K562 (cell line): ENCODE data around the gene SACS. TPM values are rescaled to one million over a fixed set of nuclear protein-coding genes. Genes with fewer than 3 reads are reported as not detected.

ENCODE experiments used
- ATAC-seq: fragments of 200-7000 bp; cut with Tn5 transposase; 3 replicates; pipeline ENCODE4 v1.9.1; 2020; ENCODE audit warnings: moderate library complexity
- BruUV-seq: library from RNA; stranded (reverse); fragments of 400-500 nt; replicated peaks from 2 replicates; lab custom pipeline; 2021; lab: Mats Ljungman, UMichigan
- CTCF ChIA-PET: fragments of 300-600 bp; formaldehyde crosslinking; extraction: SDS; loops from one replicate; lab custom pipeline; 2021; ENCODE audit warnings: low intra/inter-chr PET ratio; lab: Yijun Ruan, JAX
- POLR2A ChIA-PET: fragments of 300-600, 350-650 bp; sonication (Branson Sonifier 250); formaldehyde crosslinking; extraction: SDS; loops from one replicate; lab custom pipeline; 2021; ENCODE audit warnings: antibody characterized with exemption, inconsistent platforms; lab: Yijun Ruan, JAX
- DNase-seq, 4 experiments: peaks; one replicate each; pipeline versions ENCODE4 v3.0.0 to v3.0.0-alpha.2; 2011 to 2018; ENCODE audit warnings: low spot score in 3 of 4, mixed read lengths in 3 of 4; ENCODE audit errors: extremely low read depth in 1 of 4
- FAIRE-seq: peaks from 2 replicates; lab custom pipeline; 2011; peaks lifted over from hg19 to GRCh38; lab: Jason Lieb, UNC
- H2AFZ ChIP-seq: 2 replicates; pipeline ENCODE4 v1.6.0; 2011; ENCODE audit warnings: low read depth, low read length, control low read depth, inconsistent platforms
- H3K27ac ChIP-seq: fragments of 200-600 bp; 3 replicates; pipeline ENCODE4 v1.8.0; 2011; ENCODE audit warnings: low read depth, mild to moderate bottlenecking, control low read depth, inconsistent platforms, low read length, moderate library complexity, mixed read lengths; ENCODE audit errors: extremely low read depth
- H3K27me3 ChIP-seq, 2 experiments: fragments of 300-600 bp in 1 of 2; 2 replicates in 1 of 2; 3 replicates in 1 of 2; pipeline versions ENCODE4 v1.6.0 to v1.8.0; 2011; ENCODE audit warnings: inconsistent platforms in 2 of 2, low read length in 2 of 2, mild to moderate bottlenecking in 1 of 2, mixed read lengths in 1 of 2, moderate library complexity in 1 of 2; ENCODE audit not compliant: control insufficient read depth in 2 of 2, insufficient read depth in 2 of 2
- H3K36me3 ChIP-seq: fragments of 300-600 bp; 3 replicates; pipeline ENCODE4 v1.8.0; 2011; ENCODE audit warnings: mild to moderate bottlenecking, low read length, inconsistent platforms; ENCODE audit not compliant: control insufficient read depth, insufficient read depth
- H3K4me1 ChIP-seq, 2 experiments: fragments of 200-600 bp in 1 of 2; replicated peaks in 1 of 2; 2 replicates in 1 of 2; 3 replicates in 1 of 2; pipeline versions ENCODE4 v1.5.1 to v1.8.0; 2011; ENCODE audit warnings: inconsistent platforms in 2 of 2, low read length in 2 of 2, mild to moderate bottlenecking in 1 of 2, mixed read lengths in 1 of 2, moderate library complexity in 1 of 2; ENCODE audit not compliant: control insufficient read depth in 2 of 2, insufficient read depth in 2 of 2
- H3K4me2 ChIP-seq: 2 replicates; pipeline ENCODE4 v1.6.1; 2011; ENCODE audit warnings: low read length, control low read depth, inconsistent platforms, mixed read lengths; ENCODE audit not compliant: insufficient read depth
- H3K4me3 ChIP-seq: fragments of 200-600 bp; sonication (generic), shearing (Covaris generic); 2 replicates; pipeline ENCODE4 v1.5.1; 2016; ENCODE audit warnings: control low read depth, inconsistent platforms
- H3K79me2 ChIP-seq: fragments of 200-600 bp; 3 replicates; pipeline ENCODE4 v1.8.0; 2011; ENCODE audit warnings: low read length, inconsistent platforms; ENCODE audit not compliant: control insufficient read depth, insufficient read depth
- H3K9ac ChIP-seq, 2 experiments: 2 replicates each; pipeline versions ENCODE4 v1.6.0 to v1.6.1; 2011; ENCODE audit warnings: low read depth in 2 of 2, low read length in 2 of 2, control low read depth in 1 of 2, inconsistent platforms in 1 of 2, mild to moderate bottlenecking in 1 of 2, mixed read lengths in 1 of 2; ENCODE audit not compliant: insufficient read depth in 1 of 2
- H3K9me1 ChIP-seq: one replicate; pipeline ENCODE4 v1.6.0; 2011; ENCODE audit warnings: inconsistent platforms, mild to moderate bottlenecking, low read length, moderate library complexity; ENCODE audit not compliant: control insufficient read depth, insufficient read depth
- H3K9me3 ChIP-seq: replicated peaks from 2 replicates; pipeline ENCODE4 v1.5.1; 2011; ENCODE audit warnings: low read depth, low read length, inconsistent platforms; ENCODE audit not compliant: control insufficient read depth, insufficient read depth
- H4K20me1 ChIP-seq: replicated peaks from 2 replicates; pipeline ENCODE4 v1.6.1; 2011; ENCODE audit warnings: low read length, inconsistent platforms, mixed read lengths; ENCODE audit not compliant: control insufficient read depth, insufficient read depth
- BACH1 ChIP-seq: fragments of 200-800 bp; sonication (Bioruptor generic); IDR thresholded peaks from 2 replicates; pipeline ENCODE4 v1.6.1; 2016; ENCODE audit warnings: missing genetic modification characterization, missing compliant biosample characterization
- BMI1 ChIP-seq: fragments of 150-350 bp; IDR thresholded peaks from 2 replicates; pipeline ENCODE4 v1.6.1; 2014; ENCODE audit warnings: low read length
- CTCF ChIP-seq, 3 experiments: IDR thresholded peaks in 2 of 3; conservative IDR thresholded peaks in 1 of 3; 2 replicates each; pipeline ENCODE4 v1.5.1; 2011 to 2012; ENCODE audit warnings: low read length in 3 of 3, mild to moderate bottlenecking in 3 of 3, control low read depth in 2 of 3, improper control_type of control experiment in 1 of 3, inconsistent platforms in 1 of 3, low read depth in 1 of 3, mixed read lengths in 1 of 3, moderate library complexity in 1 of 3; ENCODE audit not compliant: insufficient read depth in 2 of 3
- NR3C1 ChIP-seq: sonication (generic); formaldehyde crosslinking; IDR thresholded peaks from 2 replicates; pipeline ENCODE4 v1.8.1; 2022; ENCODE audit warnings: missing genetic modification reagents
- PHF20 ChIP-seq: fragments of 450-650 bp; IDR thresholded peaks from 2 replicates; pipeline ENCODE4 v1.6.1; 2018; ENCODE audit not compliant: partially characterized antibody
- PREB ChIP-seq: sonication (generic); formaldehyde crosslinking; IDR thresholded peaks from 2 replicates; pipeline ENCODE4 v1.8.1; 2023; ENCODE audit warnings: mild to moderate bottlenecking, missing genetic modification reagents
- RAD51 ChIP-seq: fragments of 450-650 bp; IDR thresholded peaks from 2 replicates; pipeline ENCODE4 v1.7.1; 2016; ENCODE audit warnings: low read depth, mild to moderate bottlenecking, borderline replicate concordance
- YY1 ChIP-seq, 3 experiments: IDR thresholded peaks; 2 replicates each; pipeline ENCODE4 v1.6.1; 2011; ENCODE audit warnings: low read length in 2 of 3, mild to moderate bottlenecking in 2 of 3, moderate library complexity in 2 of 3, borderline replicate concordance in 1 of 3, control low read depth in 1 of 3, low read depth in 1 of 3; ENCODE audit not compliant: insufficient read depth in 3 of 3, insufficient replicate concordance in 2 of 3, control insufficient read depth in 1 of 3, insufficient read length in 1 of 3; ENCODE audit errors: extremely low read depth in 1 of 3
- WGBS: fragments of 100-300 bp; shearing (Covaris generic); methylation state at CpG from one replicate; pipeline ENCODE4 v1.1.6; 2016; ENCODE audit warnings: low coverage, mixed read lengths; ENCODE audit not compliant: insufficient coverage; ENCODE audit errors: missing lambda C conversion rate; 5-methylcytosine and 5-hydroxymethylcytosine counted together
- in situ Hi-C: fragments of 300-500 bp; cut with MboI; formaldehyde crosslinking; loops from 4 replicates; pipeline ENCODE4 v1.15.0; 2018; ENCODE audit warnings: inconsistent platforms, mixed read lengths
- intact Hi-C: fragments of 100-400 bp; cut with micrococcal nuclease; formaldehyde crosslinking; loops from 2 replicates; pipeline ENCODE4 v1.14.2; 2022
- polyA plus RNA-seq, 8 experiments: library from polyadenylated mRNA; depleted of rRNA in 4 of 8; stranded (reverse) in 5 of 8; unstranded in 3 of 8; fragments of >200 nt; fragmentation: Nextera tagmentation in 2 of 8; fragmentation: Illumina TruSeq in 1 of 8; extraction: Ambion mirVana in 2 of 8; extraction: Trizol in 1 of 8; gene quantifications; 2 replicates each; pipeline versions ENCODE4 v1.2.1 to v1.2.3, GENCODE V29; 2011 to 2014; ENCODE audit warnings: inconsistent platforms in 1 of 8, missing spikeins in 1 of 8
- total RNA-seq, 7 experiments: library from RNA; depleted of rRNA in 6 of 7; stranded (reverse); fragments of >200 nt in 6 of 7; fragmentation: Illumina TruSeq in 2 of 7; extraction: Trizol in 2 of 7; gene quantifications; 2 replicates each; pipeline versions ENCODE4 v1.2.1 to v1.2.3, GENCODE V29; 2011 to 2021; ENCODE audit warnings: low replicate concordance in 1 of 7

Gene SACS
- total and polyA plus RNA-seq, 9 of the 15 experiments (the other 6 are each of a cell fraction or from before 2014, with no cell fraction given) = 4.7 to 28.2 (median 18.9) TPM

GRCh38 chr13:23394821-23395220 lies 38.7 kb downstream of the SACS start:
- no peaks in the 10 kb centered on the region for H3K9me1 ChIP-seq
- intact Hi-C loops = no loop called here
- ATAC-seq = no peak
- no peak overlapping the region for H3K27ac ChIP-seq
- in situ Hi-C loops = no loop called here
- BruUV-seq = no TSS peak
- H3K79me2 ChIP-seq = no peaks in the 10 kb centered on the region
- H3K9me3 ChIP-seq = no peaks in the 10 kb centered on the region
- no peaks in the 10 kb centered on the region for H3K4me1 ChIP-seq
- H3K4me2 ChIP-seq = no peak overlapping the region
- H3K27me3 ChIP-seq = no peaks in the 10 kb centered on the region; a peak in 2 of 5 replicates
- no peak overlapping the region for H2AFZ ChIP-seq
- H3K4me3 ChIP-seq = no peak overlapping the region
- no peaks in the 10 kb centered on the region for H4K20me1 ChIP-seq
- TF ChIP-seq NR3C1 (CRISPR knock-in tag) (no peak), CTCF (IDR thresholded peaks at IDR 0.05 in 2 of 3, conservative IDR thresholded peaks at IDR 0.05 in 1 of 3; ENCODE audit: insufficient read depth in 2 of 3, low read depth in 1 of 3, low read length in 3 of 3) (no peak), PHF20 (no peak), BACH1 (no peak), BMI1 (no peak), PREB (CRISPR knock-in tag) (no peak), YY1 (IDR thresholded peaks at IDR 0.05; ENCODE audit: borderline replicate concordance in 1 of 3, control insufficient read depth in 1 of 3, extremely low read depth in 1 of 3, insufficient read depth in 3 of 3, insufficient read length in 1 of 3, insufficient replicate concordance in 2 of 3, low read depth in 1 of 3, low read length in 2 of 3) (no peak), RAD51 (no peak)
- no peak for FAIRE-seq
- WGBS = 0% methylated on average over 4 of the region's 4 CpGs
- DNase-seq = no peak
- H3K36me3 ChIP-seq = no peaks in the 10 kb centered on the region
- no peak overlapping the region for H3K9ac ChIP-seq
- CTCF ChIA-PET = interaction anchor here (0.5 kb wide), 1 partner anchor 255 kb away, joined by 3 read pairs; no protein-coding TSS in a partner anchor
- POLR2A ChIA-PET = no interaction called here
